VCaP (cell line): ENCODE measurements around the gene GABRB1.

Experiments used
- H3K27ac ChIP-seq: fragments of 450-650 bp; 2 replicates; pipeline ENCODE4 v1.5.1; 2017
- CTCF ChIP-seq: fragments of 450-650 bp; conservative IDR thresholded peaks from 2 replicates; pipeline ENCODE4 v1.5.1; 2017; ENCODE audit warnings: mild to moderate bottlenecking, moderate library complexity

Gene GABRB1

GRCh38 chr4:47382846-47383360, 351.5 kb downstream of the GABRB1 start:
- no peak for TF ChIP-seq CTCF
- no peak overlapping the region for H3K27ac ChIP-seq

GRCh38 chr4:47383829-47384427, 352.6 kb downstream of the GABRB1 start:
- H3K27ac ChIP-seq, result no peak overlapping the region
- peak; percentile 85 for TF ChIP-seq CTCF

- H3K27ac ChIP-seq, result no peak overlapping the region
- TF ChIP-seq CTCF, result no peak
Observed at GRCh38 chr4:47386146-47386545, 354.8 kb downstream of the GABRB1 start.

GRCh38 chr4:47386561-47387235, 355.3 kb downstream of the GABRB1 start:
- no peak for TF ChIP-seq CTCF
- no peak overlapping the region for H3K27ac ChIP-seq

GRCh38 chr4:47390428-47391125, 359.2 kb downstream of the GABRB1 start:
- TF ChIP-seq CTCF, result no peak

GRCh38 chr4:47391256-47391655, 359.9 kb downstream of the GABRB1 start:
- no peak overlapping the region for H3K27ac ChIP-seq
- no peak for TF ChIP-seq CTCF

More at GRCh38 chr4:47390428-47391125, 359.2 kb downstream of the GABRB1 start:
- H3K27ac ChIP-seq, result no peak overlapping the region

- H3K27ac ChIP-seq, result no peak overlapping the region
- TF ChIP-seq CTCF, result no peak
Observed at GRCh38 chr4:47406408-47406807, 375.0 kb downstream of the GABRB1 start.
